K562 (cell line): ENCODE data around the gene GFRA1. TPM values are rescaled to one million over a fixed set of nuclear protein-coding genes. Genes with fewer than 3 reads are reported as not detected.

Experiments used
- ATAC-seq: fragments of 200-7000 bp; cut with Tn5 transposase; 3 replicates; pipeline ENCODE4 v1.9.1; 2020; ENCODE audit warnings: moderate library complexity
- BruUV-seq: library from RNA; stranded (reverse); fragments of 400-500 nt; replicated peaks from 2 replicates; lab custom pipeline; 2021; lab: Mats Ljungman, UMichigan
- CTCF ChIA-PET: fragments of 300-600 bp; formaldehyde crosslinking; extraction: SDS; loops from one replicate; lab custom pipeline; 2021; ENCODE audit warnings: low intra/inter-chr PET ratio; lab: Yijun Ruan, JAX
- POLR2A ChIA-PET: fragments of 300-600, 350-650 bp; sonication (Branson Sonifier 250); formaldehyde crosslinking; extraction: SDS; loops from one replicate; lab custom pipeline; 2021; ENCODE audit warnings: antibody characterized with exemption, inconsistent platforms; lab: Yijun Ruan, JAX
- DNase-seq, 4 experiments: peaks; one replicate each; pipeline versions ENCODE4 v3.0.0 to v3.0.0-alpha.2; 2011 to 2018; ENCODE audit warnings: low spot score in 3 of 4, mixed read lengths in 3 of 4; ENCODE audit errors: extremely low read depth in 1 of 4
- FAIRE-seq: peaks from 2 replicates; lab custom pipeline; 2011; peaks lifted over from hg19 to GRCh38; lab: Jason Lieb, UNC
- H2AFZ ChIP-seq: 2 replicates; pipeline ENCODE4 v1.6.0; 2011; ENCODE audit warnings: low read depth, low read length, control low read depth, inconsistent platforms
- H3K27ac ChIP-seq: fragments of 200-600 bp; 3 replicates; pipeline ENCODE4 v1.8.0; 2011; ENCODE audit warnings: low read depth, mild to moderate bottlenecking, control low read depth, inconsistent platforms, low read length, moderate library complexity, mixed read lengths; ENCODE audit errors: extremely low read depth
- H3K27me3 ChIP-seq, 2 experiments: fragments of 300-600 bp in 1 of 2; 2 replicates in 1 of 2; 3 replicates in 1 of 2; pipeline versions ENCODE4 v1.6.0 to v1.8.0; 2011; ENCODE audit warnings: inconsistent platforms in 2 of 2, low read length in 2 of 2, mild to moderate bottlenecking in 1 of 2, mixed read lengths in 1 of 2, moderate library complexity in 1 of 2; ENCODE audit not compliant: control insufficient read depth in 2 of 2, insufficient read depth in 2 of 2
- H3K36me3 ChIP-seq: fragments of 300-600 bp; 3 replicates; pipeline ENCODE4 v1.8.0; 2011; ENCODE audit warnings: mild to moderate bottlenecking, low read length, inconsistent platforms; ENCODE audit not compliant: control insufficient read depth, insufficient read depth
- H3K4me1 ChIP-seq, 2 experiments: fragments of 200-600 bp in 1 of 2; replicated peaks in 1 of 2; 2 replicates in 1 of 2; 3 replicates in 1 of 2; pipeline versions ENCODE4 v1.5.1 to v1.8.0; 2011; ENCODE audit warnings: inconsistent platforms in 2 of 2, low read length in 2 of 2, mild to moderate bottlenecking in 1 of 2, mixed read lengths in 1 of 2, moderate library complexity in 1 of 2; ENCODE audit not compliant: control insufficient read depth in 2 of 2, insufficient read depth in 2 of 2
- H3K4me2 ChIP-seq: 2 replicates; pipeline ENCODE4 v1.6.1; 2011; ENCODE audit warnings: low read length, control low read depth, inconsistent platforms, mixed read lengths; ENCODE audit not compliant: insufficient read depth
- H3K4me3 ChIP-seq: fragments of 200-600 bp; sonication (generic), shearing (Covaris generic); 2 replicates; pipeline ENCODE4 v1.5.1; 2016; ENCODE audit warnings: control low read depth, inconsistent platforms
- H3K79me2 ChIP-seq: fragments of 200-600 bp; 3 replicates; pipeline ENCODE4 v1.8.0; 2011; ENCODE audit warnings: low read length, inconsistent platforms; ENCODE audit not compliant: control insufficient read depth, insufficient read depth
- H3K9ac ChIP-seq, 2 experiments: 2 replicates each; pipeline versions ENCODE4 v1.6.0 to v1.6.1; 2011; ENCODE audit warnings: low read depth in 2 of 2, low read length in 2 of 2, control low read depth in 1 of 2, inconsistent platforms in 1 of 2, mild to moderate bottlenecking in 1 of 2, mixed read lengths in 1 of 2; ENCODE audit not compliant: insufficient read depth in 1 of 2
- H3K9me1 ChIP-seq: one replicate; pipeline ENCODE4 v1.6.0; 2011; ENCODE audit warnings: inconsistent platforms, mild to moderate bottlenecking, low read length, moderate library complexity; ENCODE audit not compliant: control insufficient read depth, insufficient read depth
- H3K9me3 ChIP-seq: replicated peaks from 2 replicates; pipeline ENCODE4 v1.5.1; 2011; ENCODE audit warnings: low read depth, low read length, inconsistent platforms; ENCODE audit not compliant: control insufficient read depth, insufficient read depth
- H4K20me1 ChIP-seq: replicated peaks from 2 replicates; pipeline ENCODE4 v1.6.1; 2011; ENCODE audit warnings: low read length, inconsistent platforms, mixed read lengths; ENCODE audit not compliant: control insufficient read depth, insufficient read depth
- HMG20B ChIP-seq: fragments of 250-450 bp; sonication (Bioruptor Pico); IDR thresholded peaks from 2 replicates; pipeline ENCODE4 v1.5.0; 2021; ENCODE audit warnings: mild to moderate bottlenecking
- MED1 ChIP-seq: sonication (generic); formaldehyde crosslinking; IDR thresholded peaks from 2 replicates; pipeline ENCODE4 v1.8.1; 2023; ENCODE audit warnings: missing genetic modification reagents, borderline replicate concordance
- RBM25 ChIP-seq: fragments of 200-400 bp; formaldehyde crosslinking; IDR thresholded peaks from 2 replicates; pipeline ENCODE4 v1.6.1; 2018; ENCODE audit warnings: low read length, low read depth, moderate library complexity; ENCODE audit not compliant: severe bottlenecking
- ZNF134 ChIP-seq: fragments of 250-450 bp; sonication (Bioruptor Pico); conservative IDR thresholded peaks from 2 replicates; pipeline ENCODE4 v1.4.0; 2020
- WGBS: fragments of 100-300 bp; shearing (Covaris generic); methylation state at CpG from one replicate; pipeline ENCODE4 v1.1.6; 2016; ENCODE audit warnings: low coverage, mixed read lengths; ENCODE audit not compliant: insufficient coverage; ENCODE audit errors: missing lambda C conversion rate; 5-methylcytosine and 5-hydroxymethylcytosine counted together
- in situ Hi-C: fragments of 300-500 bp; cut with MboI; formaldehyde crosslinking; loops from 4 replicates; pipeline ENCODE4 v1.15.0; 2018; ENCODE audit warnings: inconsistent platforms, mixed read lengths
- intact Hi-C: fragments of 100-400 bp; cut with micrococcal nuclease; formaldehyde crosslinking; loops from 2 replicates; pipeline ENCODE4 v1.14.2; 2022
- polyA plus RNA-seq, 8 experiments: library from polyadenylated mRNA; depleted of rRNA in 4 of 8; stranded (reverse) in 5 of 8; unstranded in 3 of 8; fragments of >200 nt; fragmentation: Nextera tagmentation in 2 of 8; fragmentation: Illumina TruSeq in 1 of 8; extraction: Ambion mirVana in 2 of 8; extraction: Trizol in 1 of 8; gene quantifications; 2 replicates each; pipeline versions ENCODE4 v1.2.1 to v1.2.3, GENCODE V29; 2011 to 2014; ENCODE audit warnings: inconsistent platforms in 1 of 8, missing spikeins in 1 of 8
- total RNA-seq, 7 experiments: library from RNA; depleted of rRNA in 6 of 7; stranded (reverse); fragments of >200 nt in 6 of 7; fragmentation: Illumina TruSeq in 2 of 7; extraction: Trizol in 2 of 7; gene quantifications; 2 replicates each; pipeline versions ENCODE4 v1.2.1 to v1.2.3, GENCODE V29; 2011 to 2021; ENCODE audit warnings: low replicate concordance in 1 of 7
- TF ChIP-seq, protein P1 (sequence below): fragments of 250-450 bp; sonication (Bioruptor Pico); IDR thresholded peaks from 2 replicates; pipeline ENCODE4 v1.5.0; 2021; ENCODE audit warnings: mild to moderate bottlenecking, borderline replicate concordance
- TF ChIP-seq, protein P2 (sequence below): fragments of 450-650 bp; IDR thresholded peaks from 2 replicates; pipeline ENCODE4 v1.6.1; 2016; ENCODE audit warnings: low read depth

Gene GFRA1
- total and polyA plus RNA-seq, 9 of the 15 experiments (the other 6 are each of a cell fraction or from before 2014, with no cell fraction given), result 0.04 TPM; not detected in 8

DNA sequence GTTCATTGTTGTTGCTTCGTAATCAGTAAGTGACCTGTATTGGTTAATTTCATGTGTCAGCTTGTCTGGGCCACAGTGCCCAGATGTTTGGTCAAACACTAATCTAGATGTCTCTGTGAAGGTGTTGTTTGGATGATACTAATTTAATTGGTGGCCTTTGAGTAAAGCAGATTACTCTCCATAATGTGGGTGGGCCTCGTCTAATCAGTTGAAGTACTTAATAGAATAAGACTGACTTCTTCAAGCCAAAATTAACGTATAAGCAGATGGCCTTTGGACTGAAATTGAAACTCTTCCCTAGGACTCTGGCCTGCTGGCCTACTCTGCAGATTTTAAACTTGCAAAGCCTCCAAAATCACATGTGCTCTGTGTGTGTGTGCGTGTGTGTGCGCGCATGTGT is 245.7 kb downstream of the GFRA1 start:
- FAIRE-seq, result no peak
- Histone ChIP-seq H3K9ac (no peak overlapping the region), H3K79me2 (no peaks in the 10 kb centered on the region), H4K20me1 (no peaks in the 10 kb centered on the region), H3K4me2 (no peak overlapping the region), H3K27ac (no peak overlapping the region), H3K9me3 (no peaks in the 10 kb centered on the region), H3K4me1 (no peaks in the 10 kb centered on the region), H3K9me1 (no peaks in the 10 kb centered on the region)
- no TSS peak for BruUV-seq
- CTCF ChIA-PET, result no interaction called here
- no peak for DNase-seq
- TF ChIP-seq ZNF134 (CRISPR knock-in tag) (peak; percentile 96), RBM25 (peak; percentile 54), HMG20B (CRISPR knock-in tag) (no peak), MED1 (CRISPR knock-in tag) (no peak)
- TF ChIP-seq, all 486 proteins: peak for 2
- no peaks in the 10 kb centered on the region for H3K27me3 ChIP-seq
- H2AFZ ChIP-seq, result no peak overlapping the region
- H3K4me3 ChIP-seq, result no peak overlapping the region
- WGBS, result 0% methylated on average over 6 of the region's 6 CpGs
- no peaks in the 10 kb centered on the region for H3K36me3 ChIP-seq
- ATAC-seq, result no peak
- intact Hi-C loops, result no loop called here
- POLR2A ChIA-PET, result no interaction called here
- in situ Hi-C loops, result no loop called here

DNA sequence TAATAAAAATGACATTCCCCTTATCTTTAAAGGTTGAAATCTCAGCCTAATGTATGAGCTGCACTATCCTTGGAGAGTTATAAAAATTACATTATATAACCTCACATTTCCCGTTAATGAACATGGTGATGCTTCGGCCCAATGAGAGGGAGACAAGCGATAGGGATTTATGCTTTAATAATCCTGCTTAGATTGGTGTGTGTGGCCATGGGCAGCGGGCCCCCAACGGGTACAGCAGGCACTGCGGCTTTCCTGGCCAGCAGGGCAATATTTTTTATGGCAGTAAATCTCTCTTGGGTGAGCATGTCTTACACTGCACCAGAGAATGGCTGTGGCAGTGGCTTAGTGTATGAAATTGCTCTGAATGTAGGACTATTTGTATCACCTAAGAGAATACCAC is 246.3 kb downstream of the GFRA1 start:
- H3K9me3 ChIP-seq, result no peaks in the 10 kb centered on the region
- no TSS peak for BruUV-seq
- in situ Hi-C loops, result no loop called here
- no peak overlapping the region for H3K9ac ChIP-seq
- no peaks in the 10 kb centered on the region for H3K4me1 ChIP-seq
- ChIA-PET CTCF (no interaction called here), POLR2A (no interaction called here)
- FAIRE-seq (no peak), ATAC-seq (no peak), DNase-seq (no peak)
- H3K36me3 ChIP-seq, result no peaks in the 10 kb centered on the region
- no peak overlapping the region for H3K27ac ChIP-seq
- no peaks in the 10 kb centered on the region for H3K27me3 ChIP-seq
- no peak overlapping the region for H3K4me3 ChIP-seq
- intact Hi-C loops, result no loop called here
- WGBS, result 2% methylated on average over 6 of the region's 6 CpGs
- H3K9me1 ChIP-seq, result no peaks in the 10 kb centered on the region
- H3K79me2 ChIP-seq, result no peaks in the 10 kb centered on the region
- no peak overlapping the region for H2AFZ ChIP-seq
- H3K4me2 ChIP-seq, result no peak overlapping the region
- no peaks in the 10 kb centered on the region for H4K20me1 ChIP-seq
- TF ChIP-seq, protein P1, sequence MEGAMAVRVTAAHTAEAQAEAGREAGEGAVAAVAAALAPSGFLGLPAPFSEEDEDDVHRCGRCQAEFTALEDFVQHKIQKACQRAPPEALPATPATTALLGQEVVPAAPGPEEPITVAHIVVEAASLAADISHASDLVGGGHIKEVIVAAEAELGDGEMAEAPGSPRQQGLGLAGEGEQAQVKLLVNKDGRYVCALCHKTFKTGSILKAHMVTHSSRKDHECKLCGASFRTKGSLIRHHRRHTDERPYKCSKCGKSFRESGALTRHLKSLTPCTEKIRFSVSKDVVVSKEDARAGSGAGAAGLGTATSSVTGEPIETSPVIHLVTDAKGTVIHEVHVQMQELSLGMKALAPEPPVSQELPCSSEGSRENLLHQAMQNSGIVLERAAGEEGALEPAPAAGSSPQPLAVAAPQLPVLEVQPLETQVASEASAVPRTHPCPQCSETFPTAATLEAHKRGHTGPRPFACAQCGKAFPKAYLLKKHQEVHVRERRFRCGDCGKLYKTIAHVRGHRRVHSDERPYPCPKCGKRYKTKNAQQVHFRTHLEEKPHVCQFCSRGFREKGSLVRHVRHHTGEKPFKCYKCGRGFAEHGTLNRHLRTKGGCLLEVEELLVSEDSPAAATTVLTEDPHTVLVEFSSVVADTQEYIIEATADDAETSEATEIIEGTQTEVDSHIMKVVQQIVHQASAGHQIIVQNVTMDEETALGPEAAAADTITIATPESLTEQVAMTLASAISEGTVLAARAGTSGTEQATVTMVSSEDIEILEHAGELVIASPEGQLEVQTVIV, result no peak
- TF ChIP-seq, protein P2, sequence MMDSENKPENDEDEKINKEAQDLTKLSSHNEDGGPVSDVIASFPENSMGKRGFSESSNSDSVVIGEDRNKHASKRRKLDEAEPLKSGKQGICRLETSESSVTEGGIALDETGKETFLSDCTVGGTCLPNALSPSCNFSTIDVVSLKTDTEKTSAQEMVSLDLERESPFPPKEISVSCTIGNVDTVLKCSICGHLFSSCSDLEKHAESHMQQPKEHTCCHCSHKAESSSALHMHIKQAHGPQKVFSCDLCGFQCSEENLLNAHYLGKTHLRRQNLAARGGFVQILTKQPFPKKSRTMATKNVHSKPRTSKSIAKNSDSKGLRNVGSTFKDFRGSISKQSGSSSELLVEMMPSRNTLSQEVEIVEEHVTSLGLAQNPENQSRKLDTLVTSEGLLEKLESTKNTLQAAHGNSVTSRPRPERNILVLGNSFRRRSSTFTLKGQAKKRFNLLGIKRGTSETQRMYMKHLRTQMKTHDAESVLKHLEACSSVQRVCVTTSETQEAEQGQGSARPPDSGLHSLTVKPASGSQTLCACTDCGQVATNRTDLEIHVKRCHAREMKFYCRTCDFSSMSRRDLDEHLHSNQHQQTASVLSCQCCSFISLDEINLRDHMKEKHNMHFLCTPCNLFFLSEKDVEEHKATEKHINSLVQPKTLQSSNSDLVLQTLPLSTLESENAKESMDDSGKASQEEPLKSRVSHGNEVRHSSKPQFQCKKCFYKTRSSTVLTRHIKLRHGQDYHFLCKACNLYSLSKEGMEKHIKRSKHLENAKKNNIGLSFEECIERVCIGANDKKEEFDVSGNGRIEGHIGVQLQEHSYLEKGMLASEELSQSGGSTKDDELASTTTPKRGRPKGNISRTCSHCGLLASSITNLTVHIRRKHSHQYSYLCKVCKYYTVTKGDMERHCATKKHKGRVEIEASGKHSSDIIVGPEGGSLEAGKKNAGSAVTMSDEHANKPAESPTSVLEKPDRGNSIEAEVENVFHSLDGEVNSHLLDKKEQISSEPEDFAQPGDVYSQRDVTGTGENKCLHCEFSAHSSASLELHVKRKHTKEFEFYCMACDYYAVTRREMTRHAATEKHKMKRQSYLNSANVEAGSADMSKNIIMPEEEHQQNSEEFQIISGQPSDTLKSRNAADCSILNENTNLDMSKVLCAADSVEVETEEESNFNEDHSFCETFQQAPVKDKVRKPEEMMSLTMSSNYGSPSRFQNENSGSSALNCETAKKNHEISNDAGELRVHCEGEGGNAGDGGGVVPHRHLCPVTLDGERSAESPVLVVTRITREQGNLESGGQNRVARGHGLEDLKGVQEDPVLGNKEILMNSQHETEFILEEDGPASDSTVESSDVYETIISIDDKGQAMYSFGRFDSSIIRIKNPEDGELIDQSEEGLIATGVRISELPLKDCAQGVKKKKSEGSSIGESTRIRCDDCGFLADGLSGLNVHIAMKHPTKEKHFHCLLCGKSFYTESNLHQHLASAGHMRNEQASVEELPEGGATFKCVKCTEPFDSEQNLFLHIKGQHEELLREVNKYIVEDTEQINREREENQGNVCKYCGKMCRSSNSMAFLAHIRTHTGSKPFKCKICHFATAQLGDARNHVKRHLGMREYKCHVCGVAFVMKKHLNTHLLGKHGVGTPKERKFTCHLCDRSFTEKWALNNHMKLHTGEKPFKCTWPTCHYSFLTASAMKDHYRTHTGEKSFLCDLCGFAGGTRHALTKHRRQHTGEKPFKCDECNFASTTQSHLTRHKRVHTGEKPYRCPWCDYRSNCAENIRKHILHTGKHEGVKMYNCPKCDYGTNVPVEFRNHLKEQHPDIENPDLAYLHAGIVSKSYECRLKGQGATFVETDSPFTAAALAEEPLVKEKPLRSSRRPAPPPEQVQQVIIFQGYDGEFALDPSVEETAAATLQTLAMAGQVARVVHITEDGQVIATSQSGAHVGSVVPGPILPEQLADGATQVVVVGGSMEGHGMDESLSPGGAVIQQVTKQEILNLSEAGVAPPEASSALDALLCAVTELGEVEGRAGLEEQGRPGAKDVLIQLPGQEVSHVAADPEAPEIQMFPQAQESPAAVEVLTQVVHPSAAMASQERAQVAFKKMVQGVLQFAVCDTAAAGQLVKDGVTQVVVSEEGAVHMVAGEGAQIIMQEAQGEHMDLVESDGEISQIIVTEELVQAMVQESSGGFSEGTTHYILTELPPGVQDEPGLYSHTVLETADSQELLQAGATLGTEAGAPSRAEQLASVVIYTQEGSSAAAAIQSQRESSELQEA, result no peak
